ENCODE measurements around the gene AK9.

GRCh38 chr6:109443425-109443950, 247.5 kb downstream of the AK9 start:
- TF ChIP-seq, protein P1, sequence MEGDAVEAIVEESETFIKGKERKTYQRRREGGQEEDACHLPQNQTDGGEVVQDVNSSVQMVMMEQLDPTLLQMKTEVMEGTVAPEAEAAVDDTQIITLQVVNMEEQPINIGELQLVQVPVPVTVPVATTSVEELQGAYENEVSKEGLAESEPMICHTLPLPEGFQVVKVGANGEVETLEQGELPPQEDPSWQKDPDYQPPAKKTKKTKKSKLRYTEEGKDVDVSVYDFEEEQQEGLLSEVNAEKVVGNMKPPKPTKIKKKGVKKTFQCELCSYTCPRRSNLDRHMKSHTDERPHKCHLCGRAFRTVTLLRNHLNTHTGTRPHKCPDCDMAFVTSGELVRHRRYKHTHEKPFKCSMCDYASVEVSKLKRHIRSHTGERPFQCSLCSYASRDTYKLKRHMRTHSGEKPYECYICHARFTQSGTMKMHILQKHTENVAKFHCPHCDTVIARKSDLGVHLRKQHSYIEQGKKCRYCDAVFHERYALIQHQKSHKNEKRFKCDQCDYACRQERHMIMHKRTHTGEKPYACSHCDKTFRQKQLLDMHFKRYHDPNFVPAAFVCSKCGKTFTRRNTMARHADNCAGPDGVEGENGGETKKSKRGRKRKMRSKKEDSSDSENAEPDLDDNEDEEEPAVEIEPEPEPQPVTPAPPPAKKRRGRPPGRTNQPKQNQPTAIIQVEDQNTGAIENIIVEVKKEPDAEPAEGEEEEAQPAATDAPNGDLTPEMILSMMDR (IDR thresholded peaks at IDR 0.05) = no peak
- no peak for TF ChIP-seq POLR2A (IDR thresholded peaks at IDR 0.05)
